ENCODE measurements around the gene ZSWIM1.

The ZSWIM1 gene

GRCh38 chr20:45933266-45934045, 52.4 kb downstream of the ZSWIM1 start:
- peak; percentile 60 for DNase-seq

DNA sequence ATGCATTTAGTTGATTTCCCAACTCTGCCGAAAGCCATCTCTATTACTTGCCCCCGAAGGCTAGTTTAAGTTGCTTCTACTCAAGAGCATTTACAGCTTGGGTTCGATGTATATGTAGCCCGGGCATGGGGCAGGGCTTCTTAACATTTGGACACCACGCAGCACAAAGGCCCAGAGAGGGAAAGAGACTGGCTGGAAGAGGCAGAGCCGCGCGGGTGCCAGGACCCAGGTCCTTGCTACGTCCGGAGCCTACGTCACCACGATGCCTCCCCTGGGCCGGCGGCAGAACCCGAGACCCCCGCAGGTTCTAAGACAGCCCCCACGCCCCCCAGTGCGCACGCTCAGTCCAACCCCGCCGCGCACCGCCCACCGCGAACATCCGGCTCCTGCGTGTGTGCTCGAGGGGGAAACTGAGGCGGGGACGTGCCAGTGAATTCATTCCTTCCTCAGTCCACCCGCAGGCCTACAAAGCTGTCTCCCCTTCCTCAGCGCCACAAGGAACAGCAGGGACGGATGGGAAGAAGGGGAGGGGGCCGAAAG, 53.1 kb downstream of the ZSWIM1 start:
- DNase-seq = peak; percentile 28
